ENCODE data around the gene PEAK3. TPM values are rescaled to one million over a fixed set of nuclear protein-coding genes. Genes with fewer than 3 reads are reported as not detected.

Gene PEAK3
- total RNA-seq, 3 donors from 2014 or later: 1.8 TPM; not detected in 2

GRCh38 chr19:2239173-2239572 lies 42.8 kb downstream of the PEAK3 start:
- Histone ChIP-seq H3K4me1 (peaks cover 18 to 37% of the 10 kb centered on the region in 2 donors), H3K27ac (peak overlapping the region in 1 of 2 donors; percentile 82), H3K4me3 (peak overlapping the region in 1 of 3 donors; percentile 18), H3K27me3 (no peaks in the 10 kb centered on the region), H3K36me3 (peaks cover 5% of the 10 kb centered on the region), H3K9me3 (no peaks in the 10 kb centered on the region)
- intact Hi-C loops (cut with DNase I; ENCODE audit: low total_unique reads): loop anchor here (5.0 kb wide), 1 partner anchor 33 kb away; no protein-coding TSS in a partner anchor
- DNase-seq (ENCODE audit: low spot score in 2 of 2): no peak
- no peak for TF ChIP-seq POLR2A (IDR thresholded peaks at IDR 0.05)
- TF ChIP-seq CTCF (IDR thresholded peaks at IDR 0.05): no peak
- TF ChIP-seq POLR2AphosphoS5 (IDR thresholded peaks at IDR 0.05): no peak

GRCh38 chr19:2237869-2238153 lies 44.2 kb downstream of the PEAK3 start:
- DNase-seq (ENCODE audit: low spot score in 2 of 2): no peak
- Histone ChIP-seq H3K27me3 (no peaks in the 10 kb centered on the region), H3K36me3 (no peaks in the 10 kb centered on the region), H3K9me3 (no peaks in the 10 kb centered on the region), H3K4me1 (peaks cover 18 to 37% of the 10 kb centered on the region in 2 donors), H3K4me3 (peak overlapping the region; percentile 84 to 95 (median 85)), H3K27ac (peak overlapping the region; percentile 21 to 99)
- no peak for TF ChIP-seq POLR2AphosphoS5 (IDR thresholded peaks at IDR 0.05)
- no peak for TF ChIP-seq CTCF (IDR thresholded peaks at IDR 0.05)
- no peak for TF ChIP-seq POLR2A (IDR thresholded peaks at IDR 0.05)
- intact Hi-C loops (cut with DNase I; ENCODE audit: low total_unique reads): loop anchor here (5.0 kb wide), 1 partner anchor 34 kb away; no protein-coding TSS in a partner anchor

GRCh38 chr19:2237051-2237868 lies 44.7 kb downstream of the PEAK3 start:
- TF ChIP-seq POLR2AphosphoS5 (IDR thresholded peaks at IDR 0.05) (no peak), POLR2A (IDR thresholded peaks at IDR 0.05) (peak; percentile 3)
- peaks cover 18 to 37% of the 10 kb centered on the region in 2 donors for H3K4me1 ChIP-seq

GRCh38 chr19:2236314-2237050 lies 45.5 kb downstream of the PEAK3 start, which contains the start of the genes PLEKHJ1 and SF3A2:
Gene PLEKHJ1 (minus strand): TSS chr19:2236329. CDS start chr19:2236248, 81 bp downstream.
Gene SF3A2 (plus strand): TSS chr19:2236824. CDS start chr19:2243419, 6,595 bp downstream.
- TF ChIP-seq POLR2A (IDR thresholded peaks at IDR 0.05) (peak; percentile 58), CTCF (IDR thresholded peaks at IDR 0.05) (peak; percentile 97 to 100 (median 99)), POLR2AphosphoS5 (IDR thresholded peaks at IDR 0.05) (peak; percentile 91 to 97 (median 91))
- intact Hi-C loops (cut with DNase I; ENCODE audit: low total_unique reads): loop anchor here (5.0 kb wide), 1 partner anchor 36 kb away; no protein-coding TSS in a partner anchor
- Histone ChIP-seq H3K9me3 (no peaks in the 10 kb centered on the region), H3K27ac (peak within 1 kb of the TSS; percentile 99), H3K4me1 (peaks cover 10 to 37% of the 10 kb centered on the region in 2 donors), H3K36me3 (no peaks in the 10 kb centered on the region), H3K4me3 (peak within 1 kb of the TSS; percentile 84 to 95 (median 85)), H3K27me3 (no peaks in the 10 kb centered on the region)
- peak; percentile 96 to 97 for DNase-seq (ENCODE audit: low spot score in 2 of 2)

More at GRCh38 chr19:2237051-2237868, 44.7 kb downstream of the PEAK3 start:
- Histone ChIP-seq H3K27ac (peak overlapping the region; percentile 99), H3K9me3 (no peaks in the 10 kb centered on the region), H3K36me3 (no peaks in the 10 kb centered on the region), H3K27me3 (no peaks in the 10 kb centered on the region), H3K4me3 (peak overlapping the region; percentile 84 to 95 (median 85))
- no peak for DNase-seq (ENCODE audit: low spot score in 2 of 2)
- intact Hi-C loops (cut with DNase I; ENCODE audit: low total_unique reads): loop anchor here (5.0 kb wide), 1 partner anchor 35 kb away; no protein-coding TSS in a partner anchor

- no peak for DNase-seq (ENCODE audit: low spot score in 2 of 2)
- H3K4me3 ChIP-seq: peak overlapping the region; percentile 84 to 95 (median 85)
- TF ChIP-seq POLR2A (IDR thresholded peaks at IDR 0.05): no peak
- no peak for TF ChIP-seq POLR2AphosphoS5 (IDR thresholded peaks at IDR 0.05)
- TF ChIP-seq CTCF (IDR thresholded peaks at IDR 0.05): no peak
- H3K9me3 ChIP-seq: no peaks in the 10 kb centered on the region
- H3K27me3 ChIP-seq: no peaks in the 10 kb centered on the region
- intact Hi-C loops (cut with DNase I; ENCODE audit: low total_unique reads): loop anchor here (5.0 kb wide), 1 partner anchor 36 kb away; no protein-coding TSS in a partner anchor
- H3K4me1 ChIP-seq: peaks cover 6 to 34% of the 10 kb centered on the region in 2 donors
- H3K36me3 ChIP-seq: no peaks in the 10 kb centered on the region
- peak overlapping the region; percentile 99 for H3K27ac ChIP-seq
These were observed 46.0 kb downstream of the PEAK3 start for GRCh38 chr19:2236064-2236313.

All from breast epithelium (tissue), 4 donors.